HG02973 (cell line): ENCODE measurements around the gene PTPN3.
"Not testable (repeated sequence)": the region's sequence is repeated elsewhere in the genome, so short reads cannot be mapped to it uniquely, and the experiment has no call there.

ENCODE experiments used
- ATAC-seq: cut with Tn5 transposase; IDR thresholded peaks from one replicate; pipeline ENCODE4 v1.9.1; 2021; ENCODE audit warnings: moderate library complexity; ENCODE audit not compliant: unreplicated experiment

The PTPN3 gene

GRCh38 chr9:109498195-109499092, at the start of gene PTPN3:
TSS of gene PTPN3 (minus strand) at chr9:109498307. CDS start at chr9:109463434, 34,873 bp downstream.
- ATAC-seq: no peak

GRCh38 chr9:109544954-109545353, 46.8 kb upstream of the PTPN3 start:
- ATAC-seq: not testable (repeated sequence)

- no peak for ATAC-seq
Measured at GRCh38 chr9:109542922-109543321, 44.8 kb upstream of the PTPN3 start.

GRCh38 chr9:109538346-109538745, 40.2 kb upstream of the PTPN3 start:
- no peak for ATAC-seq

- no peak for ATAC-seq
Measured at GRCh38 chr9:109537288-109537687, 39.2 kb upstream of the PTPN3 start.

- ATAC-seq: no peak
Measured at GRCh38 chr9:109536859-109537258, 38.8 kb upstream of the PTPN3 start.

- ATAC-seq: no peak
Measured at GRCh38 chr9:109535365-109535764, 37.3 kb upstream of the PTPN3 start.

- ATAC-seq: no peak
Measured at GRCh38 chr9:109534151-109534550, 36.0 kb upstream of the PTPN3 start.

- not testable (repeated sequence) for ATAC-seq
Measured at GRCh38 chr9:109532652-109533051, 34.5 kb upstream of the PTPN3 start.

- ATAC-seq: no peak
Measured at GRCh38 chr9:109522106-109522505, 24.0 kb upstream of the PTPN3 start.

GRCh38 chr9:109520475-109521132, 22.5 kb upstream of the PTPN3 start:
- peak; percentile 85 for ATAC-seq

GRCh38 chr9:109519366-109519765, 21.3 kb upstream of the PTPN3 start:
- ATAC-seq: no peak

GRCh38 chr9:109518621-109519335, 20.7 kb upstream of the PTPN3 start:
- ATAC-seq: no peak

- ATAC-seq: no peak
Measured at GRCh38 chr9:109517901-109518377, 19.8 kb upstream of the PTPN3 start.

- no peak for ATAC-seq
Measured at GRCh38 chr9:109513871-109514270, 15.8 kb upstream of the PTPN3 start.

- no peak for ATAC-seq
Measured at GRCh38 chr9:109512170-109512756, 14.2 kb upstream of the PTPN3 start.

GRCh38 chr9:109510506-109510905, 12.4 kb upstream of the PTPN3 start:
- ATAC-seq: no peak

- not testable (repeated sequence) for ATAC-seq
Measured at GRCh38 chr9:109510042-109510441, 11.9 kb upstream of the PTPN3 start.

- no peak for ATAC-seq
Measured at GRCh38 chr9:109509611-109510010, 11.5 kb upstream of the PTPN3 start.

- no peak for ATAC-seq
Measured at GRCh38 chr9:109507421-109507838, 9.3 kb upstream of the PTPN3 start.
